HG02885 (cell line): ENCODE measurements around the gene HMGA1.
"Not testable (repeated sequence)": the region's sequence is repeated elsewhere in the genome, so short reads cannot be mapped to it uniquely, and the experiment has no call there.

Experiments used
- ATAC-seq: cut with Tn5 transposase; IDR thresholded peaks from one replicate; pipeline ENCODE4 v1.9.1; 2021; ENCODE audit warnings: mild to moderate bottlenecking; ENCODE audit not compliant: unreplicated experiment, poor library complexity

The HMGA1 gene

GRCh38 chr6:34252395-34252794, 15.7 kb downstream of the HMGA1 start:
- ATAC-seq = not testable (repeated sequence)

DNA sequence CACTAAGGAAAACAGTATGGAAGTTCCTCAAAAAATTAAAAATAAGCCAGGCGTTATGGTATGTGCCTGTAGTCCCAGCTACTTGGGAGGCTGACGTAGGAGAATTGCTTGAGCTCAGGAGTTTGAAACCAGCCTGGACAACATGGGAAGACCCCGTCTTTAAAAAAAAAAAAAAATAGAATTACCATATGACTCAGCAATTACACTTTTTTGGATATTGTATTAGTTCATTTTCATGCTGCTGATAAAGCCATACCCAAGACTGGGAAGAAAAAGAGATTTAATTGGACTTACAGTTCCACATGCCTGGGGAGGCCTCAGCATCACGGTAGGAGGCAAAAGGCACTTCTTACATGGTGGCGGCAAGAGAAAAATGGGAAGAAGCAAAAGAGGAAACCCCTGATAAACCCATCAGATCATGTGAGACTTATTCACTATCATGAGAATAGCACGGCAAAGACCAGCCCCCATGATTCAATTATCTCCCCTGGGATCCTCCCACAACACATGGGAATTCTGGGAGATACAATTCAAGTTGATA, 22.9 kb downstream of the HMGA1 start:
- no peak for ATAC-seq

DNA sequence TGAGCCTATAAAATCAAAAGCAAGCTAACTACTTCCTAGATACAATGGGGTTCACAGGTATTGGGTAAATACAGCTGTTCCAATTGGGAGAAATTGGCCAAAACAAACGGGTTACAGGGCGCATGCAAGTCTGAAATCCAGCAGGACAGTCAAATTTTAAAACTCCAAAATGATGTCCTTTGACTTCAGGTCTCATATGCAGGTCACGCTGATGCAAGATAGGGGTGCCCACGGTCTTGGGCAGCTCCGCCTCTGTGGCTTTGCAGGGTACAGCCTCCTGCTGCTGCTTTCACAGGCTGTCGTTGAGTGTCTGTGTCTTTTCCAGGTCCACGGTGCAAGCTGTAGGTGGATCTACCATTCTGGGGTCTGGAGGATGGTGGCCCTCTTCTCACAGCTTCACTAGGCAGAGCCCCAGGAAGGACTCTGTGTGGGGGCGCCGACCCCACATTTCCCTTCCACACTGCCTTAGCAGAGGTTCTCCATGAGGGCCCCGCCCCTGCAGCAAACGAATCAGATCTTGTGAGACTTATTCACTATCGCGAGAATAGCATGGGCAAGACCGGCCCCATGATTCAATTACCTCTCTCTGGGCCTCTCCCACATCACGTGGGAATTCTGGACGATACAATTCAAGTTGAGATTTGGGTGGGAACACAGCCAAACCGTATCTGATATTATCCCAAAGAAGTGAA, 24.0 kb downstream of the HMGA1 start:
- ATAC-seq = no peak

GRCh38 chr6:34263484-34263883, 26.8 kb downstream of the HMGA1 start:
- ATAC-seq = not testable (repeated sequence)

GRCh38 chr6:34267746-34268145, 31.1 kb downstream of the HMGA1 start:
- no peak for ATAC-seq

DNA sequence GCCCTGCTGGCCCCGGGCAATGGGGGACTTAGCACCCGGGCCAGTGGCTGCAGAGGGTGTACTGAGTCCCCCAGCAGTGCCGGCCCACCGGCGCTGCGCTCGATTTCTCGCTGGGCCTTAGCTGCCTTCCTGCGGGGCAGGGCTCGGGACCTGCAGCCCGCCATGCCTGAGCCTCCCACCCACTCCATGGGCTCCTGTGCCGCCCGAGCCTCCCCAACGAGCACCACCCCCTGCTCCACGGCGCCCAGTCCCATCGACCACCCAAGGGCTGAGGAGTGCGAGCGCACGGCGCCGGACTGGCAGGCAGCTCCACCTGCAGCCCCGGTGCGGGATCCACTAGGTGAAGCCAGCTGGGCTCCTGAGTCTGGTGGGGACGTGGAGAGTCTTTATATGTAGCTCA, 32.5 kb downstream of the HMGA1 start:
- not testable (repeated sequence) for ATAC-seq

DNA sequence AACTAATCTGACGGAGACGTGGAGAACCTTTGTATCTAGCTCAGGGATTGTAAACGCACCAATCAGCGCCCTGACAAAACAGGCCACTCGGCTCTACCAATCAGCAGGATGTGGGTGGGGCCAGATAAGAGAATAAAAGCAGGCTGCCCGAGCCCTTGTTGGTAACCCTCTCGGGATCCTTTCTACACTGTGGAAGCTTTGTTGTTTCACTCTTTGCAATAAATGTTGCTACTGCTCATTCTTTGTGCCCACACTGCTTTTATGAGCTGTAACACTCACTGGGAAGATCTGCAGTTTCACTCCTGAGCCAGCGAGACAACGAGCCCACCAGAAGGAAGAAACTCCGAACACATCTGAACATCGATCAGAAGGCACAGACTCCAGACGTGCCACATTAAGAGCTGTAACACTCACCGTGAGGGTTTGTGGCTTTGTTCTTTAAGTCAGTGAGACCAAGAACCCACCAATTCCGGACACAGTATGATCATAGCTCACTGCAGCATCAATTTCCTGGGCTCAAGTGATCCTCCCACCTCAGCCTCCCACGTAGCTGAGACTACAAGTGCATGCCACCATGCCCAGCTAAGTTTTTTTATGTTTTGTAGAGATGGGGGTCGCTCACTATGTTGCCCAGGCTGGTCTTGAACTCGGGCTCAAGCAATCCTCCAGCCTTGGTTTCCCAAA, 33.1 kb downstream of the HMGA1 start:
- not testable (repeated sequence) for ATAC-seq

DNA sequence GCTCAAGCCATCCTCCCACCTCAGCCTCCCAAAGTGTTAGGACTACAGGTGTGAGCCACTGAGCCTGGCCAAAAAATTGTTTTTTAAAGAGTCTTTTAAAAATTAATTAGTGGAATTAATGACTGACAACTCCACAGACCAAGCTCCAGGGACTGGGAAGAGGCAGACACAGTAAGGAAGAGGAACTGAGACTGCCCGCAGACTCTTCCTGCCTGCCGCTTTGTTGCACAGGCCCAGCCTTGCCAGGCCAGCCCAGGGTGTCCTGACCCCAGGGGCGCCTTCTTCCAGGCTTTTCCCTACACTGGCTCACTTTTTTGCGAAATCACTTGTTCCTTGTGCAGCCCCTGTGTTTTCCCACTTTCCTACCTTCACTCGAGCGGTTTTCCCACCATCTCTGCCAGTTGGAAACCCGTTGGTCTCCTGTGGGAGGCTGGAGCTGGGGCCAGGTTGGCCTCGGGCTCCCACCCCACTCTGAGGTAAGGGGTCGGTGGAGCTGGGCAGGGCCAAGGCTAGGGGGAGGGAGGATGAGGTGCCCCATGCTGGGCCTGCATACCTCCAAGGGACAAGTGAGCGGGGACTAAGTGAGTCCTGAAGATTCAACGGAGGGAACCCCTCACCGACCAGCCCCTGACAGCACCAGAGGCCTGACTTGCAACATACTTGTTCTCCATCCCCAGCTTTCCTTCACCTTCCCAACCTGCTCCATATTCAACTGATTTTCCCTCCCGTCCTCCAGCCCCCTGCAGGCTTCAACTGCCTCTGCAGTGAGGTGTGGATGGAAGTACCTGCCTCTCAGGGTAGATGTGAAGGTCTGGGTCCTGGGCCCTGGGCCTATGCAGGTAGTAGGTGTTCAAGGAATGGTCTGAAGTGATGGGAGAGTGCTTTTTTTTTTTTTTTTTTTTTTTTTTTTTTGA, 35.6 kb downstream of the HMGA1 start:
- no peak for ATAC-seq

DNA sequence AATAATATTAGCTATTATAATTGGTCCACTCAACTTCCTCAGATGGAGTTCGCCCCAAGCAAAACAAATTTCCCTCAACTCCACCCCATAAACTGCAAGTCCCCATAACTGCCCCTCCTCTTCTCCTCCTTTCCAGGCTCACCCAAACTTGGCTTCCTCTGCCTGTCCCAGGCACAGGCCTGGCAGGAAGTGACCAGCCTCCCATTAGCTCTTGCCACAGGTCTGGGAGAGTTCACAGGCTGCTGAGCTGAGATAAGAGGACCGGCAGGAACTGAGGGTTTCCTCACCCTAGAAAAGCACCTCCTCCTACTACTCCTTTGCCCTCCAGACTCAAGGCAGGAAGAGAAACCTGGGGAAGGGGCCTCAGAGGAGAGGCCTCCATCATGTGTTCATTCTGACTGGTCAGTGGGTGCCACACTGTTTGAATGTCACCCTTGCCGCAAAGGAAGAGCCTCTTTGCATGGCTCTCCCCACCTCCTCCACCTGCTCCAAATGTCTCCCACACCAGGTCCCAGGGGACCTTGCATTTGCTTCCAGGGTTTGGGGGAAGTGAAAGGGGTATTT, 36.7 kb downstream of the HMGA1 start:
- ATAC-seq = no peak

DNA sequence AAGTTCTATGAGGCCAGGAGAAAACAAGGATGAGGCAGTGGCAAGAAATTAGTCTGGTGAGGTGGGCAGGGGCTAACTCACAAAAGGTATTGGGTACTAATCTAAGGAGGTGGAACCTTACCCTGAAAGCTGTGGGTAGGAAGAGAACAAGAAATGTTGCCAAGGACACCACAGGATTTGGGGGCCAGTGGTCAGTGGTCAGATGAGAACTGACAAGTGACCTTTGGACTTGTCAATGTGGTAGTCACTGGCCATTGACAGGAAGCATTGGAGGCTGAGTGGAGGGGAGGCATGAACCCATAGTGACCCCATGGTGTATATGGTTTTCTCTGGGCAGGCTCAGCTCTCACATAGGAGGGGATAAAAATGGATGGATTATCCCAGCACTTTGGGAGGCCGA, 37.5 kb downstream of the HMGA1 start:
- ATAC-seq = no peak

DNA sequence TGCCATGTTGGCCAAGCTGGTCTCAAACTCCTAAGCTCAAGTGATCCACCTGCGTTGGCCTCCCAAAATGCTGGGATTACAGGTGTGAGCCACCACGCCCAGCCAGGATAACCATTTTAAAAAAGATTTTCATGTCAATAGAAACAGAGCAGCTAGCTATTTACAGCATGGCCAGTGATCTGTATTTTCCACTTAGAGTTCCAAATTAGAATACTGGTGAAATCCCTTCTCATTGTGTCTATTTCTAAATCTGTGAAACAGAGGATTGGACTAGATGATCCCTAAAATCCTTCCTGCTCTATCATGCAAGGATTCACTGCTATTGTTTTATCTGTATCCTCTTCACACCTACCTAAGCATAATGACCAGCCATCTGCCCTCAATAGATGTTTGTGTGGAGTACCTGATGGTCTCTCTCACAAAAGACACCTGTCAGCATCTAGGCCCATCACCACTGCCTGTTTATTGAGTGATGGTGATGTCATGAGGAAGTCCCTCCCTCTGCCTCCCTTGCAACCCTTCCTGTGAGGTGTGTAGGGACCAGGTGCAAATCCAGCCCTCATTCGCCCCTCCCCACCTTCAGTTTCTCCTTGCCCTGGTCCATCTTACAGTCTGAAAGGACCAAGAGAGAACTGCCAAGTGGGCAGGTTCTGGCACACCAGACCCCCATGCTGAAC, 38.6 kb downstream of the HMGA1 start:
- ATAC-seq = no peak

DNA sequence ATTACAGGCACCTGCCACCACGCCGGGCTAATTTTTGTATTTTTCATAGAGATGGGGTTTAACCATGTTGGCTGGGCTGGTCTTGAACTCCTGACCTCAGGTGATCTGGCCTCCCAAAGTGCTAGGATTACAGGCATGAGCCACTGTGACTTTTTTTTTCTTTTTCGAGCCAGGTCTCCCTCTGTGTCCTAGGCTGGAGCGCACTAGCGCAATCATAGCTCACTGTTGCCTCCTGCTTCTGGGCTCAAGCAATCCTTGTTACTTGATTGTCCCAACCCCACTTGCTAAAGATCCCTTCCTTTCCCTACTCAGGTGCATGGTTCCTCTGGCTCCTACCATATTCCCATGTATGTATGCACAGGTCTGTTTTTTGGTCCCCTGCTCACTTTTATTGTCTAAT, 39.5 kb downstream of the HMGA1 start:
- no peak for ATAC-seq

DNA sequence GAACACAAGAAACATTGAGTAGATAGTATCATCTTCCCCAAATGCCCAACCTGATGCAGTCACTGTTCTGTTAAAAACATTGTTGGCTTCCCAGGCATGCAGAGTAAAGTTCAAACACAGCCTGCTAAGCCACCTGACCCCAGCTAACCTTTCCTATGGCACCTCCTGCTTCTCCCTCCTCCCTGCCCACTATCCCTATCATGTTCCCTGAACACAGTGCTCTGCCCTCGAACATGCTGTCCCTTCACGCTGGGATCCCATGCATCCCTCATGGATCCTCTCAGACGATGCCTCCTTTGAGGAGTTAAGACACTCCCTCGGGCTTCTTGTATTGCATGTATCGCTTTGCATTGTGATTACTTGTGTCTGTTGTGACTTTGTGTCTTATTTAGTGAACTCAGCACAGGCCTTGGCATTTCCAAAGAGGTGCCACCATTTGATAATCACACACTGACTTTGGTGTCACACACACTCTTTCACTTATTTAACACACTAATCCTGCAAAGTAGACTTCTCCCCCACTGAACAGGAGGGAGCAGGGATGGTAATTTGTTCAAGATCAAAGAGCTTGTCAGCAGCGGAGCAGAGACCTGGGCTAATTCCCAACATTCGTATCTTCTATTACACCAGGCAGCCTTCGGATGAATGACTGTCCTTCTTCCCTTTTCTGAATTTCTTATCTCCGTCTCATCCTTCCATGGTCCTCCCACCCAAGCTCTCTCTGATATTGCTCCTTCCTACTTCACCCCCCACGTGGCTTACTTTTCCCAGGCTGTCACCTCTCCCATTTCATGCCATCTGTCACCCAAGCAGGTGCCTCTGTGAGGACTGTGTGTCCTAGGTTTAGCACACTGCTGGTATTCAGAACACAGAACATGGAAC, 40.4 kb downstream of the HMGA1 start:
- ATAC-seq = no peak

- no peak for ATAC-seq
These were observed 41.1 kb downstream of the HMGA1 start for GRCh38 chr6:34277763-34278112.

DNA sequence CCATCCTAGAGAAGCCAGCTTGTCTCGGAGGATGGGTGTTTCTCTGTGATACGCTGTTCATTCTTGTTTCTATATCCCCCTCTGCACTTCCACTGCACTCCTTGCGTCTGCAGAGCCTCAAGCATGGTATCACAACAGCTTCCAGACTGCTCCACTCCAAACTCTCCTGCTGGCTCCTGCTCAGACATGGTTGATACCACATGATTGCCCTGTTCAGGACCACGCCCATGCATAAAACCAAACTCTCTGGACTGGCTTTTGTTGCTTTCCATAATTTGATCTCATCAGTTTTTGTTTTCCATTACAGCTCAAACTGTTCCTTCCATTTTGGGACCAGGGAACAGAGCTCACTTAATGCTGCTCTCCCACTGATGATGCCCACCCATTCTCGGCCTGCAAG, 42.2 kb downstream of the HMGA1 start:
- no peak for ATAC-seq

DNA sequence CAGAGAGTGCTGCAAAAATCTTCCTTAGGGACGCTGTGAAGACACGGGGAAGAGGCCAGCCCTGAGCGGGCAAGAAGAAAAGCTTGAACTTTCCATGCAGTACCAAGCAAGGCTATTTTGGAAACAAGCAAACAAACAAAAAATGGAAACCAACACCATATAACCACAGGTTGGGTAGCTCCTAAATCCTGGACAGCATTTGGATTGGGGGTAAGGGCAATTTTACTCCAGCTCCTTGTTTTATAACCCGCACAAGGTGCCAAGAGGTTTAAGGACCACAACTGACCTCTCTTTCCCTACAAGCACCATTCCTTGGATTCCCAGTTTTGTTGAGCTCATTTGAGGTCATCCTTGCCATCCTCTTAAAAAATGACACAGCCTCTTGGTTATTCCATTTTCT, 43.5 kb downstream of the HMGA1 start:
- ATAC-seq = no peak

- no peak for ATAC-seq
These were observed 45.1 kb downstream of the HMGA1 start for GRCh38 chr6:34281702-34282334.

- ATAC-seq = no peak
These were observed 48.1 kb downstream of the HMGA1 start for GRCh38 chr6:34284563-34285447.
